GM12873 (cell line): Measurements from ENCODE around the gene SLC7A5.

Experiments
- TF ChIP-seq, protein P1 (sequence below): IDR thresholded peaks from 2 replicates; pipeline ENCODE4 v1.5.1; 2012; ENCODE audit warnings: low read depth, mild to moderate bottlenecking, moderate library complexity, low read length, control low read depth; ENCODE audit not compliant: insufficient read depth; ENCODE audit errors: missing control alignments

Gene SLC7A5

DNA sequence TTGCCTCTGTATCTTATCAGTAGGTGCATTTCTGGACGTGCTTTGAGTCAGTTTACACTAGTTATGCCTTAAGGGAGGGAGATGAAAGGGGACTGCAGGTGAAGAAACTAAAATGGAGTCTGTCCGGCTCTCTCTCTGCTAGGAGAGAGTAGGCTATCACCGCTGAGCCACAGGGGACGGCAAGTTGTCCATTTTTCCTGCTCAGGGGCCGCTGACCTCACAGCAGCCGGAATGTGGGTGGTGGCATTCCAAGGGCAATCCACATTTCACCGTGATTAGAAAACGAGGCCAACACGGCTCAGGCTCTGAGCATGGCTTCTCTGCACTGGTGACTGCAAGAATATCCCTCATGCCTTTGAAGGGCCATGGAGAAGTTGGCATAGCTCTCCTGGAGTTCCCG is 84.5 kb downstream of the SLC7A5 start:
- TF ChIP-seq, protein P1, sequence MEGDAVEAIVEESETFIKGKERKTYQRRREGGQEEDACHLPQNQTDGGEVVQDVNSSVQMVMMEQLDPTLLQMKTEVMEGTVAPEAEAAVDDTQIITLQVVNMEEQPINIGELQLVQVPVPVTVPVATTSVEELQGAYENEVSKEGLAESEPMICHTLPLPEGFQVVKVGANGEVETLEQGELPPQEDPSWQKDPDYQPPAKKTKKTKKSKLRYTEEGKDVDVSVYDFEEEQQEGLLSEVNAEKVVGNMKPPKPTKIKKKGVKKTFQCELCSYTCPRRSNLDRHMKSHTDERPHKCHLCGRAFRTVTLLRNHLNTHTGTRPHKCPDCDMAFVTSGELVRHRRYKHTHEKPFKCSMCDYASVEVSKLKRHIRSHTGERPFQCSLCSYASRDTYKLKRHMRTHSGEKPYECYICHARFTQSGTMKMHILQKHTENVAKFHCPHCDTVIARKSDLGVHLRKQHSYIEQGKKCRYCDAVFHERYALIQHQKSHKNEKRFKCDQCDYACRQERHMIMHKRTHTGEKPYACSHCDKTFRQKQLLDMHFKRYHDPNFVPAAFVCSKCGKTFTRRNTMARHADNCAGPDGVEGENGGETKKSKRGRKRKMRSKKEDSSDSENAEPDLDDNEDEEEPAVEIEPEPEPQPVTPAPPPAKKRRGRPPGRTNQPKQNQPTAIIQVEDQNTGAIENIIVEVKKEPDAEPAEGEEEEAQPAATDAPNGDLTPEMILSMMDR: no peak

DNA sequence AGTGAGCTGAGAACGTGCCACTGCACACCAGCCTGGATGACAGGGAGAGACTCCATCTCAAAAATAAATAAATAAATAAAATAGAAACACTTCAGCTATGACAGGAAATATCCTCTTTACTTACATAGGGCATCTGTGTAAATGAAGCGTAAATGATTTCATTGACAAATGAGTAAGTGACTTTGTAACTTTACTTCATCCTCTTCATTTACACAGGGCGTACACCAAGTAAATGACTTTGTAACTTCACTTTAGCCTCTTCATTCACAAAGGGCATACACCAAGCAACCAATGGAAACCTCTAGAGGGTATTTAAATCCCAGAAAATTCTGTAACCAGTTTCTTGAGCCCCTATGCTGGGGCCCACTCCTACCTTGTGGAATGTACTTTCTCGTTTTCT is 87.3 kb downstream of the SLC7A5 start:
- TF ChIP-seq, protein P1: no peak

DNA sequence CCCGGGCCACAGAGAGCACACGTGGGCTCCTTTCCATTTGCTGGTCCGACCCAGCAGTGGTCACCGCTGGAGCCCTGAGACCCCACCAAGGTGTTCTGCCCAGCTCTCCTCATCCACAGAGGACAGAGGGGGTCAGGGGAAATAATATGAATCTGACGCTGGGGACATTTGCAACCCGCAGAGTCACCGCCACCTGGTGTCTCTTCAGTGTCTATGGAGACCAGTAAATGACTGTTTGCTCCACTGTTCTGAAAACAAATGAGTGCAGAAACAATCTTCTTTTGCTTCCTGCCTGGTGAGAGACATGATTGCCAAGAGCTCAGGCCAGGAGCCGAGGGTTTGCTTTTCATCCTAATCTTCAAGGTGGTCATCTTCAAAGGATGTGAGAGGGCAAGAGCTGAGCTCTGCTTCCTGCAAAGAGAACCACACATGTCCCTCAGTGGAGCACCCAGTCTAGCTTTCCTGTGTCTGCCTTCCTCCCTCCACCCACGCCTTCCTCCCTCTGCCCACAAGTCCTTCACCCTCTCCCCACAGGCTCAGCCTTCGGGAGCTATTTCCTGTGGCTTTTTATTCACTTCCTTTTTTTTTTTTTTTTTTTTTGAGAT is 88.8 kb downstream of the SLC7A5 start:
- TF ChIP-seq, protein P1: peak; percentile 26
